GM23338 (cell line): ENCODE data around the gene CELF4. TPM values are rescaled to one million over a fixed set of nuclear protein-coding genes. Genes with fewer than 3 reads are reported as not detected.
A peak's percentile ranks its signal among the peaks of the same experiment; 100 is the strongest.

Experiments used
- ATAC-seq: fragments of 200-7000 bp; cut with Tn5 transposase; 3 replicates; pipeline ENCODE4 v1.9.1; 2020
- DNase-seq: peaks from one replicate; pipeline ENCODE4 v3.0.0-alpha.2; 2015; ENCODE audit warnings: low spot score
- H2AFZ ChIP-seq: fragments of 200-600 bp; sonication (generic); 2 replicates; pipeline ENCODE4 v1.8.0; 2016; ENCODE audit warnings: antibody characterized with exemption, mild to moderate bottlenecking, moderate library complexity
- H3F3A ChIP-seq: fragments of 200-600 bp; sonication (generic); replicated peaks from 2 replicates; pipeline ENCODE4 v1.8.0; 2017; ENCODE audit warnings: antibody characterized with exemption, mixed run types, low read depth
- H3K27ac ChIP-seq: fragments of 200-600 bp; sonication (generic); 2 replicates; pipeline ENCODE4 v1.6.1; 2016; ENCODE audit warnings: low read depth
- H3K27me3 ChIP-seq: fragments of 200-600 bp; sonication (generic); 2 replicates; pipeline ENCODE4 v1.8.0; 2016; ENCODE audit warnings: mild to moderate bottlenecking, mixed run types, moderate library complexity; ENCODE audit not compliant: insufficient read depth
- H3K36me3 ChIP-seq: fragments of 200-600 bp; sonication (generic); 2 replicates; pipeline ENCODE4 v1.8.0; 2016; ENCODE audit warnings: mild to moderate bottlenecking; ENCODE audit not compliant: insufficient read depth
- H3K4me1 ChIP-seq: fragments of 200-600 bp; sonication (generic); 2 replicates; pipeline ENCODE4 v1.8.0; 2016; ENCODE audit warnings: mild to moderate bottlenecking, moderate library complexity; ENCODE audit not compliant: insufficient read depth
- H3K4me2 ChIP-seq: fragments of 200-600 bp; sonication (generic); 2 replicates; pipeline ENCODE4 v1.7.1; 2017; ENCODE audit warnings: mixed run types
- H3K4me3 ChIP-seq: fragments of 200-600 bp; sonication (generic); 2 replicates; pipeline ENCODE4 v1.6.1; 2016; ENCODE audit warnings: mixed run types
- H3K79me2 ChIP-seq: fragments of 200-600 bp; sonication (generic); replicated peaks from 2 replicates; pipeline ENCODE4 v1.8.0; 2017; ENCODE audit warnings: mild to moderate bottlenecking; ENCODE audit not compliant: insufficient read depth
- H3K9me2 ChIP-seq: fragments of 200-600 bp; sonication (generic); 2 replicates; pipeline ENCODE4 v1.8.0; 2017; ENCODE audit not compliant: insufficient read depth
- H4K20me1 ChIP-seq: fragments of 200-600 bp; sonication (generic); replicated peaks from 2 replicates; pipeline ENCODE4 v1.8.0; 2017; ENCODE audit warnings: mild to moderate bottlenecking; ENCODE audit not compliant: insufficient read depth
- H3K27ac Mint-ChIP-seq: 2 replicates; pipeline ENCODE4 v1.8.0; 2020; ENCODE audit warnings: inconsistent platforms, mild to moderate bottlenecking, moderate library complexity, mixed read lengths
- H3K27me3 Mint-ChIP-seq: 3 replicates; pipeline ENCODE4 v1.8.0; 2022; ENCODE audit warnings: low read depth, mild to moderate bottlenecking, moderate library complexity, mixed read lengths, inconsistent platforms; ENCODE audit not compliant: insufficient read depth, poor library complexity
- H3K36me3 Mint-ChIP-seq: 3 replicates; pipeline ENCODE4 v1.8.0; 2021; ENCODE audit warnings: low read depth, mild to moderate bottlenecking, inconsistent platforms, moderate library complexity, mixed read lengths
- H3K4me1 Mint-ChIP-seq: 3 replicates; pipeline ENCODE4 v1.8.0; 2020; ENCODE audit warnings: mild to moderate bottlenecking, inconsistent platforms, mixed read lengths
- H3K4me3 Mint-ChIP-seq: 3 replicates; pipeline ENCODE4 v1.8.0; 2021; ENCODE audit warnings: moderate library complexity, mild to moderate bottlenecking, inconsistent platforms, mixed read lengths
- H3K9me3 Mint-ChIP-seq: 3 replicates; pipeline ENCODE4 v1.8.0; 2020; ENCODE audit warnings: moderate library complexity, mild to moderate bottlenecking, inconsistent platforms, mixed read lengths
- CTCF ChIP-seq, 2 experiments: fragments of 200-600 bp in 1 of 2; sonication (generic) in 1 of 2; conservative IDR thresholded peaks; 2 replicates each; pipeline versions ENCODE4 v1.5.1 to v1.6.1; 2016 to 2017; ENCODE audit warnings: antibody characterized with exemption in 2 of 2, low read depth in 2 of 2, mild to moderate bottlenecking in 2 of 2, moderate library complexity in 1 of 2
- ETS1 ChIP-seq: IDR thresholded peaks from 2 replicates; pipeline ENCODE4 v1.6.1; 2016; ENCODE audit warnings: antibody characterized with exemption
- EZH2 ChIP-seq: fragments of 200-600 bp; sonication (generic); IDR thresholded peaks from one replicate; pipeline ENCODE4 v1.8.0; 2017; ENCODE audit warnings: antibody characterized with exemption, mild to moderate bottlenecking, low read depth; ENCODE audit not compliant: unreplicated experiment
- EZH2phosphoT487 ChIP-seq: fragments of 200-600 bp; sonication (generic); IDR thresholded peaks from one replicate; pipeline ENCODE4 v1.8.1; 2018; ENCODE audit warnings: antibody characterized with exemption; ENCODE audit not compliant: unreplicated experiment
- JUNB ChIP-seq: IDR thresholded peaks from one replicate; pipeline ENCODE4 v1.6.1; 2016; ENCODE audit warnings: antibody characterized with exemption; ENCODE audit not compliant: unreplicated experiment
- NANOG ChIP-seq: IDR thresholded peaks from 2 replicates; pipeline ENCODE4 v1.6.1; 2016; ENCODE audit warnings: antibody characterized with exemption, borderline replicate concordance
- POLR2AphosphoS5 ChIP-seq: IDR thresholded peaks from 2 replicates; pipeline ENCODE4 v1.6.1; 2016; ENCODE audit warnings: antibody characterized with exemption, low read depth
- STAT1 ChIP-seq: IDR thresholded peaks from one replicate; pipeline ENCODE4 v1.6.1; 2016; ENCODE audit warnings: antibody characterized with exemption; ENCODE audit not compliant: unreplicated experiment
- ZNF114 ChIP-seq: fragments of 250-450 bp; sonication (Bioruptor Pico); IDR thresholded peaks from 2 replicates; pipeline ENCODE4 v1.5.0; 2020; ENCODE audit warnings: mild to moderate bottlenecking, moderate library complexity
- ZNF462 ChIP-seq: fragments of 250-450 bp; sonication (Bioruptor Pico); IDR thresholded peaks from 2 replicates; pipeline ENCODE4 v1.5.0; 2020; ENCODE audit warnings: mild to moderate bottlenecking, moderate library complexity
- polyA plus RNA-seq: library from polyadenylated mRNA; unstranded; fragments of >200 nt; fragmentation: Nextera tagmentation; extraction: Ambion mirVana; gene quantifications from 2 replicates; pipeline ENCODE4 v1.2.1, GENCODE V29; 2016
- total RNA-seq: library from RNA; depleted of rRNA; stranded (reverse); fragments of >200 nt; shearing (Covaris generic); gene quantifications from 2 replicates; pipeline ENCODE4 v1.2.3, GENCODE V29; 2014

Gene CELF4
- total and polyA plus RNA-seq, 2 experiments from 2014 or later: 2.6 to 6.7 TPM

GRCh38 chr18:37563931-37564392, 1.6 kb downstream of the CELF4 start:
- no peaks in the 10 kb centered on the region for H3K36me3 ChIP-seq
- peaks cover 45% of the 10 kb centered on the region for H3K4me1 Mint-ChIP-seq
- 0 out of 2 replicates have a peak overlapping the region, but pooled peaks have one; percentile 99 for H3K4me2 ChIP-seq
- no peak overlapping the region for H3K27ac ChIP-seq
- H3K4me3 Mint-ChIP-seq: no peak overlapping the region; the same call in 2 of the 3 replicates
- H2AFZ ChIP-seq: no peak overlapping the region
- no peaks in the 10 kb centered on the region; the same call in 1 of the 2 replicates for H4K20me1 ChIP-seq
- H3K27ac Mint-ChIP-seq: no peak overlapping the region
- H3K27me3 Mint-ChIP-seq: peaks cover 58% of the 10 kb centered on the region
- no peaks in the 10 kb centered on the region for H3K9me2 ChIP-seq
- H3F3A ChIP-seq: no peaks in the 10 kb centered on the region
- DNase-seq (no peak), ATAC-seq (no peak)
- H3K27me3 ChIP-seq: peaks cover 87% of the 10 kb centered on the region
- H3K4me1 ChIP-seq: peaks cover 42% of the 10 kb centered on the region
- H3K4me3 ChIP-seq: peak overlapping the region; percentile 87; the same call in 1 of the 2 replicates
- H3K36me3 Mint-ChIP-seq: no peaks in the 10 kb centered on the region
- TF ChIP-seq CTCF (conservative IDR thresholded peaks at IDR 0.05; ENCODE audit: low read depth in 2 of 2): no peak
- TF ChIP-seq EZH2: peak; percentile 35
- no peak for TF ChIP-seq STAT1
- no peaks in the 10 kb centered on the region; the same call in 2 of the 3 replicates for H3K9me3 Mint-ChIP-seq
- H3K79me2 ChIP-seq: no peaks in the 10 kb centered on the region

GRCh38 chr18:37561986-37562385, 3.6 kb downstream of the CELF4 start:
- Mint-ChIP-seq H3K27ac (no peak overlapping the region), H3K36me3 (no peaks in the 10 kb centered on the region), H3K4me1 (peaks cover 38% of the 10 kb centered on the region), H3K4me3 (no peak overlapping the region), H3K9me3 (no peaks in the 10 kb centered on the region), H3K27me3 (peaks cover 38% of the 10 kb centered on the region)
- Histone ChIP-seq H3K4me1 (peaks cover 36% of the 10 kb centered on the region), H3K4me2 (no peak overlapping the region), H4K20me1 (no peaks in the 10 kb centered on the region; the same call in 1 of the 2 replicates), H3K36me3 (no peaks in the 10 kb centered on the region), H3K27ac (no peak overlapping the region), H3F3A (no peaks in the 10 kb centered on the region), H3K27me3 (peaks cover 73% of the 10 kb centered on the region), H3K79me2 (no peaks in the 10 kb centered on the region), H3K4me3 (no peak overlapping the region), H3K9me2 (no peaks in the 10 kb centered on the region), H2AFZ (no peak overlapping the region)
- ATAC-seq: no peak
- no peak for DNase-seq
- TF ChIP-seq CTCF (conservative IDR thresholded peaks at IDR 0.05; ENCODE audit: low read depth in 2 of 2) (no peak), STAT1 (no peak), ZNF462 (CRISPR knock-in tag) (no peak), JUNB (no peak), ZNF114 (CRISPR knock-in tag) (no peak), EZH2phosphoT487 (no peak), POLR2AphosphoS5 (no peak), ETS1 (no peak), NANOG (no peak)
